Left colon (tissue), 2 donors: ENCODE measurements around the gene R3HDM1. TPM values are rescaled to one million over a fixed set of nuclear protein-coding genes. Genes with fewer than 3 reads are reported as not detected.
"Not testable (repeated sequence)": the region's sequence is repeated elsewhere in the genome, so short reads cannot be mapped to it uniquely, and the experiment has no call there.

Experiments
- ATAC-seq: fragments of 200-7000 bp; cut with Tn5 transposase; one replicate; pipeline ENCODE4 v1.9.1; 2020; ENCODE audit warnings: mild to moderate bottlenecking, moderate library complexity
- DNase-seq, 2 donors: peaks; one replicate each; pipeline ENCODE4 v3.0.0-alpha.2; 2020
- intact Hi-C, 2 donors: fragments of 100-400 bp; cut with DNase I in 1 of 2; cut with micrococcal nuclease in 1 of 2; formaldehyde crosslinking; loops; one replicate each; pipeline versions ENCODE4 v1.11.2 to v1.14.0; 2022; cut with DNase I, micrococcal nuclease
- total RNA-seq, 2 donors: library from RNA; stranded (reverse); fragmentation: NEBNext Ultra II Directional; extraction: Animal tissue kit (Norgen Biotek cat#: 25700); gene quantifications; one replicate each; pipeline ENCODE4 v1.2.1, GENCODE V29; 2021
- donor health status: DM: no; HTN: no; CAD: no.
- donor health status: DM: yes; HTN: yes; CAD: no.

Gene R3HDM1
- total RNA-seq, 2 donors from 2014 or later: 19.0 to 25.6 TPM

DNA sequence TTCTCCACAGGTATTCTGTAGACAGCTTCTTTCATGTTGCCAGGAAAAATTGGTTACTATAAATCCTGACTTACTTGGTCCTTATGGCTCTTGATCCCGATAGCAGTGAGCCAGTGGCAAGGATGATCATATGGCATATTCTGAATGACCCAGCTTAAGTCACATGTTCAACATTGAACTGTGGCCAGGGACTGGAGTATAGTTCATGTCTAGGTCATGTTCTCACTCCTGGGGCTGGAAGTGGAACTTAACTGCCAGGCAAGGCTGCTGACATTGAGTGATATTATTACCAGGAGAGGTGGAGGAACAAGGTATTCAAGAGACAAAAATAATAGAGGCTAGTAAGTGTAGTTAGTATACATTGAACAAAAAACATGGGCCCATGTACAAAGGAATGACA lies 26.2 kb downstream of the R3HDM1 start:
- intact Hi-C loops: no loop called here
- ATAC-seq (no peak), DNase-seq (no peak)

DNA sequence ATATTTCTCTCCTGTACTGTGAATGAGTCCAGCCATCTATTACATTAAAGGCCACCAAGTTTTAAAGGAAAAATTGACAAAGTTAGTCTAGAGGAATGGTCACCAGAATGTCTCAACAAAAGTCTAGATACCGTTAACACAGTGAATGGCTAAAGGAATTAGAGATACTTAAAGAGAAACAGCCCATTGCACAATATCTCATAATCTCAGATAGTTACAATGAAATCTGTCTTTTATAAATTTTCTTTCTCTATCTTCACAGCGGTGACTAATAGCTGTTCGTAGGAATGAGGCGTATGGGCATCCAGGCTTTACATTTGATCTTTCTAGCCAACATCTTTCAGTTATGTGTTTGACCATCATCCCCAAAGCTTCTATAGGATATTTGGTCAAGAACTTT lies 30.6 kb downstream of the R3HDM1 start:
- ATAC-seq: no peak
- intact Hi-C loops: no loop called here
- DNase-seq: no peak

DNA sequence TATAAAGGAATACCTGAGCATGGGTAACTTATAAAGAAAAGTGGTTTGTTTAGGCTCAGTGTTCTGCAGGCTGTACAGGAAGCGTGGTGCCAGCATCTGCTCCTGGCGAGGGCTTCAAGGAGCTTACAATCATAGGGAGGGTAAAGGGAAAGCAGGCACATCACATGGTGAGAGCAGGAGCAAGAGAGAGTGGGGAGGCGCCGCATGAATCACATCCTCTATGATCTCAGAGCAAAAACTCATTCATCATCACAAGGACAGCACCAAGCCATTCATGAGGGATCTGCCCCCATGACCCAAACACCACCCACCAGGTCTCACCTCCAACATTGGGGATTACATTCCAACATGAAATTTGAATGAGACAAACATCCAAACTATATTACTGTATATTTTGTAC lies 32.5 kb downstream of the R3HDM1 start:
- intact Hi-C loops: no loop called here
- DNase-seq (no peak), ATAC-seq (no peak)

DNA sequence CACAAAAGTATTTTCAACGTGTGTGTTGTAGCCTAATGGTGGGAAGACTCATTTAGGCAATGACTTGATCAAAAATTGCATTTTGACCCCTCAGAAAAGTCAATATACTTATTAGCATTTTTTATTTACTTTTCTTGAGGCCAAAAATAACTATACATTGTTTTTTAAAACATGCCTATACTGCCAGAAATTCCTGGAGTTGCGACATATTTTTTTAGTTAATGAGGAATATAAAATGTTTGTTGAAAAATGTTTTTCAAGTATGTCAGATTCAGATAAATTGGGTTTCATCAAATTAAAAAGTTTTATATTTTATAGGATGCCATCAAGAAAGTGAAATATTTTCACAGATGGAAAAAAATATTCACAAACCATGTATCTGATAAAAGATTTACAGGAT lies 39.6 kb downstream of the R3HDM1 start:
- ATAC-seq (no peak), DNase-seq (no peak)
- intact Hi-C loops: no loop called here

DNA sequence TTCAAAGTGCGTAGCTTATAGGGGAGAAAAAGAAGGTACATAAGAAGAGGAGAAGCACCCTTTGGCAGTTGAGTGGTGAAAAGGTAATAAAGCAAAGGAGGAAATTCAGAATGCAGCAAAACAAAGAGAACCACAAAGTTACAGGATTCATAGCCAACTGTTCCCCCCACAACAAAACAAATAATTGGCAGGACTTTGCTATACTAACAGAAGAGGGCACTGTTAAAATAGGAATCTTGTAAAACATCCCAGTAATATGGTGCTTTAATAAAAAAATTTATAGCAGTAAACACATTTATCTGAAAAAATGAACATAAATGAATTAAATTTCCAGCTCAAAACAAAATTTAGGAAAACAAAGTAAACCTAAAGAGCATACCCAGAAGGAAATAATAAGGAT lies 42.3 kb downstream of the R3HDM1 start:
- intact Hi-C loops: no loop called here
- ATAC-seq (no peak), DNase-seq (no peak)

DNA sequence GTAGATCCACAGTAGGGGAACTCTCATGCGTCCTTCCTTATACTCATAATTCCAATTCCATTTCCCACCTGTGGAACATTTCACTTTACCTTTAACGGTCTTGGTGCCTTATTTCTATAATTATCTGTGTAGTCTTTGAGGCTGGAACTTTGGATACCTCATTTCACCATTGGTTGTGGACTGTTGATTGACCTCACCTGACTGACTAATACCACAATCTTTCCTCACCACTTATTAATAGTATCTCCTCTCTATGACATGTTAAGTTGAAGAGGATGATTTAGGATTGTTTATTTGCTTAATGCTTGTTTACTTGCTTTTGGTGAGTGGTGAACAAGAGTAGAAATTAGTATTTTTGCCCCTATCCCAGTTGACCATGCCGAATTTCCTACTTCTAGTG lies 50.0 kb downstream of the R3HDM1 start:
- DNase-seq (no peak), ATAC-seq (no peak)
- intact Hi-C loops: no loop called here

DNA sequence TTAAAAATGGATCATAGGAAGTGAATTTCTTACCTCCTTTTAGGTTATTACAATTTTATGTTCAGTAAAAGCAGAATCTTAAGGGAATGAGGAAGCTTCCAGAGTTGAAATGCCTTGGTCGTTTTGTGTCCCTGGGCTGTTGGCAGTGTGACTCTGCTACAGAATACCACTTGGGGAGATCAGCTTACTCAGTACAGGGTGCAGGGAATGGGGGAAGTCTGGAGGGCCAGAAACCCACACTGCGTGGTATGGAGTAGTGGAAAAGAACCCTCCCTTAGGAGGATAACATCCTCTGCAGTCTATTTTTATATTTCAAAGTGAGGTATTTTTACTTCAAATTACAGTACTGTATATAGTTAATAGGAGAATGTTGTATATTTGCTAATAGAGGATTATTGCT lies 51.1 kb downstream of the R3HDM1 start:
- ATAC-seq (no peak), DNase-seq (no peak)
- intact Hi-C loops: no loop called here

DNA sequence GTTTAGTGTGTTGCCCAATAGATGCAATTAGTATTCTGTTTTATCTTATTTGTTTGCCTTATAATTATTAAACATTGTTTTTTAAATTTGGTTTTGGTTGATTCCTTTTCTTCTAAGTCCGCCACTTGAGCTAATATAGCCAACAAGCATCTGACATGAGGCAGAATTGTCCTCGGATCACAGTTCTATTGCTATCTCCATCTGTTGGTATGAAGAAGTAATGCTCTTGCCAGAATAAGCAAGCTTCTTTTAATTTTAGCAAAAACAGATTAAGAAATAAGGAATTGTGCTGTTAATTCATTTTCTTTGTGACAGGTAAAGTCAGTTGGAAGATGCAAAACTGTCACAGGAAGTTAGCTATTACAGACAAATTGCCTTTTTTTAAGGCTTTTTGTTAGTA lies 54.3 kb downstream of the R3HDM1 start:
- ATAC-seq (no peak), DNase-seq (no peak)
- intact Hi-C loops: no loop called here

DNA sequence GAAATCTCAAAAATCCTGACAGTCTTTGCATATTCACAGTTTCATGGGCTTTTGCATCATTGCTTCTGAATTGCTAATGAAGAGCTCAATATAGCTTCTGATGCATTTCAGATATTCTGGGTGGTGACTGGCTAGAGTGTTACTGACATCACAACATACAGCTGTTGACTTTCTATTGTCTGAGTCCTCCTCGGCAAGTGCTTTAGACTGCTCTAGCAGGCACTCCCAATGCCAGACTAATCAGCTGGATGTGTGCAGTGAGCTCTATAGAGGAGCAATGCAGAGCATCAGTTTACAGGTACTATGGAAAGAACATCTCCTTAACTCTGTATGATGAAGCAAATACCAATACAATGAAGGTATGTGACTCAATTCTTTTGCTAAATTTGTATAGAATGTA lies 54.9 kb downstream of the R3HDM1 start:
- DNase-seq: no peak
- no peak for ATAC-seq
- intact Hi-C loops: no loop called here

DNA sequence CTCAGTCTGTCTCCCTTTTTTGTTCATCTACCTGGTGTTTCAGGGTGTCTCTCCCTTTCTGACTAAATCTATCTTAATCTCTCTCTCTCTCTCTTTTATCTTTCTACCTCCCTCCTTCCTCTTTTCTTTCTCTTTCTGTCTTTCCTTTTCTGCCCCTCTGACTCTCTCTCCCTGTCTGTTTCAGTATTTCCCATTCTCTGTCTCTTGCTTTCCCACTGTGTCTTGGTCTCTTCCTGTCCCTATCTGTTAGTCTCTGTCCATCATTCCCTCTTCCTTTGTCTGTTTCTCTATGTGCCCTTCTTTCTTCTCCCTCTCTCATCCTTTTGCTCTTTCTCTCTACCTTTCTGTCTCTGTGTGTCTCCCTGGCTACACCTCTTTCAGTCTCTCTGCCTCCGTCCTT lies 56.7 kb downstream of the R3HDM1 start:
- ATAC-seq (no peak), DNase-seq (no peak)
- intact Hi-C loops: no loop called here

DNA sequence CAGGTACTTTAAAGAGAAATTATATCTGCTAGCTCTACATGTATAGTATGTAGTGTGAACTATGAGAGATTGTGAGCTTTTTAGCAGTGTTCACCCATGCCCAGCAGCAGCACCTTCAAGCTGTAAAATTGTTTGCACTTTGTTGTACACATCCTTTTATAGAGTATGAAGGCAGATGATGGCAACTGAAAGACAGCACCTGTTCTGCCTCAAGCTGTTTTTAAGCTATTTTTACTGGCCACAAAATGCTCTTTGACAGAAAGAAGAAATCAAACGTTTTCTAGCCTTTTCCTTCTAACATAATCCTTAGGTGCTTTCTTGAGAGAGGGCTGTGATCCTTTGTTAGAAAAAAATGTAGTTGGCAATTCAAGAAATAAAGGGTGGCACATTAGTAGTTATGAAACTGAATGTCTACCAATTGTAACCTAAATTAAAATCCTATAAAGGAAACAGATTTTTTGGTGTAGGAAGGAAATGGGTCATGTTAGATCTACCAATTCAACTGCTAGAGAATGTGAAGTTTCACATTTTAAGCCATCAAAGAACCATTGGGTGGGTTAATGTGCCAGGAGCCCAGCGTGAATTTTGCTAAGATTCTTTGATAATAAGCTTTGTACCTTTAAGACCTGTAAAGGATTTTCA lies 59.5 kb downstream of the R3HDM1 start:
- DNase-seq: no peak
- peak; percentile 35 for ATAC-seq
- intact Hi-C loops: no loop called here

DNA sequence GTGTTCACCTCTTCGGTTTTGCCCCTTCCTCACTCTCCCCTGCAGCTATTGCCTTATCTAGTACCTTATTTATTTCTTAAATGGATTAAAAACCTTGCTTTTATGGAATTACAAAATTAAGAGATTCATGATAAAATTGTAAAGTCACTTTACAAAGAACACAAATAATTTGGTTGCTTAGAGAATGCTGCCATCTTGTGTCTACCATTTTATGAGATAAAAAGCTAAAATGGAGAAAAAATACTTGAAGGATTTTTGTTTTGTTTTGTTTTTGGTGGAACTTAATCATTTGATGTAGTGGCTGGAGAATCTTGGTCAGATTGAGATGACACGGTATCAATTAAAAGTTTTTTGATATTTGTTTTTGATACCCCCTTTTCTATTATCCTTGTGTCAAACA lies 69.6 kb downstream of the R3HDM1 start:
- intact Hi-C loops: no loop called here
- no peak for ATAC-seq
- DNase-seq: no peak

DNA sequence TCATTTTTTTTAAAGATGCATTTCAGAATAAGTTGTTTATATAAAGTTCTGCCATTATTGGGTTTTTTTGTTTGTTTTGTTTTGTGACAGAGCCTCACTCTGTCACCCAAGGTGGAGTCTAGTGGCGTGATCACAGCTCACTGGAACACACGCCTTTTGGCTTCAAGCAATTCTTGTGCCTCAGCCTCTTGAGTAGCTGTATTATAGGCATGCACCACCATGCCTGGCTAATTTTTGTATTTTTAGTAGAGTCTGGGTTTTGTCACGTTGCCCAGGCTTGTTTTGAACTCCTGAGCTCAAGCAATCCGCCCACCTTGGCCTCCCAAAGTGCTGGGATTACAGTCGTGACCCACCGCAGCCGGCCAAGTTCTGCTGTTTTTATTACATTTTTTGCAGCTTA lies 72.3 kb downstream of the R3HDM1 start:
- DNase-seq (no peak), ATAC-seq (no peak)
- intact Hi-C loops: no loop called here

DNA sequence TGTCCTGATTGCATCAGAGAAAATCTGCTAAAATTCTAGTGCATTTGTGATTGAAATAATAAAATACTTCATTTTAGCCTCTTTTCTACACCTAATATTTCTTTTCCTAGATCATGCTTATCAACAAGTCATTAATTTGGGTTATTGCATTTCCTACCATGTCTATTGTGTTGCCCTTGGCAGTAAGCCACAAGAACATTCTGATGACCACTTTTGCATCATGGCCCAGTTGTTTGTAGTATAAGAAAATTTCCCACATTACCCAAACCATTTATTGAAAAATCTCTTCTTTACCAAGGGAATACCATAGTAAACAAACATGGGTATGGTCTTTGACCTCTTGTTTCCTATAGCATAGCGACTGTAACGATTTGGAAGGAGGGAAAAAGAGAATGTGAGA lies 76.3 kb downstream of the R3HDM1 start:
- ATAC-seq (no peak), DNase-seq (no peak)
- intact Hi-C loops: no loop called here

DNA sequence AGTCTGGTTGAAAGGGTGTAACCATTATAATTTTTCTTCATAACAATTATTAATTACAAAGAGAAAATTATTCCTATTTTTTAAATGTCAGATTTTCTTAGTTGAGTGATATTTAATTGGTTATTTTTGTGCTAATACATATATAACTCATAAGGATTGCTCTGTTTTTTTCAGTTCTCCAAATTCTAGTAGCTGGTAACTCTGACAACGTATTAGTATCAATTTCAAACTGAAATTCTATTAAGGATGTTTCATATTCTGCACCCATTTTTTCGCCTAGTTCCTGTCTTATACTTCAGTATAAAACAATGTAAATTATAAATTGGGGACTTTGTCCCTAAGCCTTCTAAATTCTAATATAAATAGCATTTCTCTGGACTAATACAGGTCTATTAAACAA lies 81.0 kb downstream of the R3HDM1 start:
- DNase-seq (no peak), ATAC-seq (no peak)
- intact Hi-C loops: no loop called here

DNA sequence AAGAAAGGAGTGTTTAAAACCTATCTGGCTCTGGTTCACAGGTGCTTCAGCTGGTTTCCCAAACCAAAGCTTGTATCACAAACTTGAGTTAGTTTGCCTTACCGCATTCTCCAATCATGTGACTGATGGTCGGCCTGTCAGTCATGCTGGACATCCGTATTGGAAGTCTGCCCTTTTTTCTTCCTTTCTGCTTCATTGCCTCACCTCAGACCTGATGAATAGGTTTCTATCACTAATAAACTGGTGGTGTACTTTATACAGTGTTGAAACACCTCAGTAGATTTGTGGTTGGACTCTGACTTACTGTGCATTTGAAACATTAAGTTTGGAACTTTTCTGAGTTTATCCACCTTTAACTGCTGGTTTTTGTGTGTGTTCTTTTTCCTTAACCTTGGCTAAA lies 84.1 kb downstream of the R3HDM1 start:
- ATAC-seq (no peak), DNase-seq (no peak)
- intact Hi-C loops: no loop called here

DNA sequence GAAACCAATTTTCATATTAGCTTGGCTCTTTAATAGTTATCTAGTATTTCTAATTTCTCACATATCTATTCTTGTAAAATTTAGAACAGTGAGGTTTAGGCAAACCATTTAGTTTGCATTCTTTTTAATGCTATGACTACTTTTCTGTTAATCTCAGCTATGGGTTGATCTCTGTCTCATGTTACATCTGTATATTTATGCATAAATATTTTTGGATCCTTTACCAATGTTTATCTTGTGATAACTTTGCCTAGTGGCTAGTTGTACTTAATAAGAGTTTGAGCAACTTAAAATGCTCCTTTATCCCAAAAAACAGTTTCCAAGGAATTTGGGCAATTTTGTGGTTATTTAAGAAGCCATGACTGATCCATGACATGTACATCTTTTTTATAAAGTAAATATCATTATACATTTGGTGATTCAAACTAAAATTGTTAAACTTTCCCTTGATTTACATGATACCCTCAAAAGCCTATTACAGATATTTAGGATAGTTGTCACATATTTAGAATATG lies 86.3 kb downstream of the R3HDM1 start:
- ATAC-seq (no peak), DNase-seq (no peak)
- intact Hi-C loops: no loop called here

DNA sequence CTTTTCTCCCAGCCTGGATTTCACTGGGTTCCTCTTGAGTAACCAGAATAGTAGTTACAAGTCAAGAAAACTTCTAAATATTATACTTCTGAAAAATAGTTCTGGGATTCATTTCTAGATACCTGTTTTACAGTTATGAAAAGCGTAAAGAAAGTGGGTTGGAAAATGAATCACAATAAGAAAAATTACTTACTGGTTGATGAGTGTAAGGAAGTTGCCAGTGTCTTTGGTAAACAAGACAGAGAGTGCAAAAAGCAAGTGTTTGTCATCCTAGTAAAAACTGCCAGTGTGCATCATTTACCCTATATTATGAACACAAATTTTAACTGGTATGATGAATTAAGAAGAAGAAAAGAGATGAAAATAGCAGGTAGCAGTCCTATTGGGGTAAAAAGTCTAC lies 88.9 kb downstream of the R3HDM1 start:
- DNase-seq: no peak
- intact Hi-C loops: no loop called here
- no peak for ATAC-seq

DNA sequence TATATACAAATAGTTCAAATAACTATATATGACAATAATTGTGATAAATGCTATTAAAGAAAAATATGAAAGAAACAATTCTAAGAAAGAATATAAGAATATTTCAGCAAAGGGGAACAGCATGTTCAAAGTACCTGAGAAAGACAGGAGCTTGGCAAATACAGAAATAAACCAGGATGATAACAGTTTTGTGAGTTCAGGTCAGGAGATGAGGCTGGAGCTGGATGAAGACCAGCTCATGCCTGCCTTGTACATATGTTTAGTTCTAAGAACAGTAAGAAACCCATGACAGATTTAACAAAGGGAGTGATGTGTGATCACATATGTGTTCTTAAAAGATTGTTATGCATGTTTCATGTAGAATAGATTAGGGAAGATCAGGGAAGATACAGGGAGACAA lies 98.2 kb downstream of the R3HDM1 start:
- intact Hi-C loops: no loop called here
- DNase-seq: no peak
- ATAC-seq: no peak

DNA sequence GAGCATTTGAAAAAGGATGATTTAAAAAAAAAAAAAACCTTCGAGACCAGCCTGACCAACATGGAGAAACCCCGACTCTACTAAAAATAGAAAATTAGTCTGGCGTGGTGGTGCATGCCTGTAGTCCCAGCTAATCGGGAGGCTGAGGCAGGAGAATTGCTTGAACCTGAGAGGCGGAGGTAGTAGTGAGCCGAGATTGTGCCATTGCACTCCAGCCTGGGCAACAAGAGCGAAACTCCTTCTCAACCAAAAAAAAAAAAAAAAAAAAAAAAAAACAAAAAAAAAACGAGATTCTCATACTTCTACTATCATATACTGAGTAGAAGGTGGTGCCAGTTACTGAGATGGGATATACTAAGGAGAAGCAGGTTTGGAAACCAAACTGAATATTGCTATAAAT lies 98.8 kb downstream of the R3HDM1 start:
- ATAC-seq, intact Hi-C loops, DNase-seq: not testable (repeated sequence)

DNA sequence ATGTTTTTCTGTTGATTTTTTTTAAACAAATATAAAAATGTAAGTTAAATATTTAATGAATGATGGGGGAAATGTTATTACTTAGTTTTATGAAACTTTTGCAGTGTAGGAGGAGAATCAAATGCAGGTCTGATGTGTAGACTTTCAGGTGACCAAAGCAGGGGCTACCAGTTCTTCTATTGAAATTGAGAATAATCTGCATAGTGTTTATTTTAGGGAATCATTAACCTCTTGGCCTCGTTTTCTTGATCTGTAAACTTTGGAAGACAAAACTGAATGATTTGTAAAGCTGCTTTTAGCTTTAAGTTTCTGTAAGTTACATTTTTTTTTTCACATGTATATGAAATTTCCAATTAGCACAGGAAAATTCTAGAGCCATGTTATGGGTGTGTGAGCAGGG lies 99.2 kb downstream of the R3HDM1 start:
- DNase-seq: no peak
- no peak for ATAC-seq
- intact Hi-C loops: no loop called here
